Upper lobe of left lung (tissue), 6 donors: ENCODE data around the gene NME7. TPM values are rescaled to one million over a fixed set of nuclear protein-coding genes. Genes with fewer than 3 reads are reported as not detected.

Source experiments
- ATAC-seq, 2 donors: fragments of 200-7000 bp; cut with Tn5 transposase; one replicate each; pipeline ENCODE4 v1.9.1; 2022; ENCODE audit warnings: mild to moderate bottlenecking in 2 of 2, moderate library complexity in 2 of 2; ENCODE audit not compliant: low FRiP score in 2 of 2
- DNase-seq, 2 donors: peaks; one replicate each; pipeline ENCODE4 v3.0.0-alpha.2; 2019 to 2020
- H3K27ac ChIP-seq, 4 donors: fragments of 200-600 bp; sonication (generic); one replicate each; pipeline ENCODE4 v1.5.1; 2016 to 2019
- H3K27me3 ChIP-seq, 4 donors: fragments of 200-600 bp; sonication (generic); one replicate each; pipeline ENCODE4 v1.5.1; 2017 to 2019
- H3K36me3 ChIP-seq, 4 donors: fragments of 200-600 bp; sonication (generic); one replicate each; pipeline ENCODE4 v1.5.1; 2016 to 2019
- H3K4me1 ChIP-seq, 4 donors: fragments of 200-600 bp; sonication (generic); one replicate each; pipeline ENCODE4 v1.5.1; 2018 to 2019
- H3K4me3 ChIP-seq, 4 donors: fragments of 200-600 bp; sonication (generic); one replicate each; pipeline ENCODE4 v1.5.1; 2017 to 2019; ENCODE audit warnings: mild to moderate bottlenecking in 2 of 4, moderate library complexity in 1 of 4
- H3K9me3 ChIP-seq, 4 donors: fragments of 200-600 bp; sonication (generic); one replicate each; pipeline ENCODE4 v1.5.1; 2018 to 2019
- CTCF ChIP-seq, 6 experiments: fragments of 450-650 bp in 4 of 6; fragments of 200-600 bp in 2 of 6; sonication (generic) in 2 of 6; IDR thresholded peaks; one replicate each; pipeline ENCODE4 v1.5.1; 2016 to 2019; ENCODE audit warnings: antibody characterized with exemption in 6 of 6
- EP300 ChIP-seq, 4 donors: sonication (generic); formaldehyde crosslinking; IDR thresholded peaks; one replicate each; pipeline ENCODE4 v1.5.1; 2017; ENCODE audit warnings: antibody characterized with exemption in 4 of 4, control low read depth in 2 of 4
- POLR2A ChIP-seq, 4 donors: fragments of 450-650 bp; IDR thresholded peaks; one replicate each; pipeline ENCODE4 v1.5.1; 2016 to 2017; ENCODE audit warnings: antibody characterized with exemption in 4 of 4, mild to moderate bottlenecking in 2 of 4
- POLR2AphosphoS5 ChIP-seq, 2 donors: sonication (generic); formaldehyde crosslinking; IDR thresholded peaks; one replicate each; pipeline ENCODE4 v1.5.1; 2017; ENCODE audit warnings: antibody characterized with exemption in 2 of 2
- WGBS, 2 donors: methylation state at CpG; one replicate each; pipeline ENCODE4 v1.1.5; 2017 to 2018; 5-methylcytosine and 5-hydroxymethylcytosine counted together
- total RNA-seq, 6 donors: library from RNA; depleted of rRNA in 4 of 6; stranded (reverse); fragments of >200 nt in 4 of 6; gene quantifications; one replicate each; pipeline versions ENCODE4 v1.1.0 to v1.2.1, GENCODE V29; 2016 to 2021
- donor health status: DM: no; HTN: no; CAD: no; lungs with moderate emphysema.
- donor health status: DM: no; HTN: yes; CAD: no; lungs with severe emphysema.

NME7 gene
- total RNA-seq, 6 donors from 2014 or later, result 9.8 to 24.1 (median 12.1) TPM

- no peaks in the 10 kb centered on the region for H3K4me1 ChIP-seq
- ATAC-seq, result no peak
- peaks cover 0 to 2% (median 0%) of the 10 kb centered on the region in 4 donors for H3K9me3 ChIP-seq
These were observed 40.7 kb downstream of the NME7 start for GRCh38 chr1:169326956-169327268.

GRCh38 chr1:169326261-169326955, 41.2 kb downstream of the NME7 start:
- 63 to 69% methylated on average over 3 of the region's 3 CpGs for WGBS, 2 donors
- Histone ChIP-seq H3K9me3 (no peaks in the 10 kb centered on the region), H3K36me3 (peaks cover 0 to 3% (median 0%) of the 10 kb centered on the region in 4 donors), H3K4me1 (no peaks in the 10 kb centered on the region), H3K4me3 (no peak overlapping the region), H3K27ac (no peak overlapping the region), H3K27me3 (no peaks in the 10 kb centered on the region)
- ATAC-seq (no peak), DNase-seq (no peak)
- no peak for TF ChIP-seq POLR2A (IDR thresholded peaks at IDR 0.05)
- no peak for TF ChIP-seq POLR2AphosphoS5 (IDR thresholded peaks at IDR 0.05)
- no peak for TF ChIP-seq CTCF (IDR thresholded peaks at IDR 0.05)

More at GRCh38 chr1:169326956-169327268, 40.7 kb downstream of the NME7 start:
- TF ChIP-seq CTCF (IDR thresholded peaks at IDR 0.05) (no peak), POLR2A (IDR thresholded peaks at IDR 0.05) (no peak), POLR2AphosphoS5 (IDR thresholded peaks at IDR 0.05) (no peak), EP300 (IDR thresholded peaks at IDR 0.05) (no peak)
- no peaks in the 10 kb centered on the region for H3K27me3 ChIP-seq
- no peak overlapping the region for H3K4me3 ChIP-seq
- H3K36me3 ChIP-seq, result peaks cover 0 to 3% (median 0%) of the 10 kb centered on the region in 4 donors
- DNase-seq, result no peak
- no peak overlapping the region for H3K27ac ChIP-seq

GRCh38 chr1:169325117-169325516, 42.5 kb downstream of the NME7 start:
- no peaks in the 10 kb centered on the region for H3K9me3 ChIP-seq
- H3K4me3 ChIP-seq, result no peak overlapping the region
- ATAC-seq (no peak), DNase-seq (no peak)
- H3K36me3 ChIP-seq, result peaks cover 0 to 3% (median 0%) of the 10 kb centered on the region in 4 donors
- H3K27ac ChIP-seq, result no peak overlapping the region
- TF ChIP-seq EP300 (IDR thresholded peaks at IDR 0.05), result no peak
- TF ChIP-seq POLR2A (IDR thresholded peaks at IDR 0.05), result no peak
- no peak for TF ChIP-seq CTCF (IDR thresholded peaks at IDR 0.05)
- TF ChIP-seq POLR2AphosphoS5 (IDR thresholded peaks at IDR 0.05), result no peak
- H3K4me1 ChIP-seq, result no peaks in the 10 kb centered on the region
- no peaks in the 10 kb centered on the region for H3K27me3 ChIP-seq
- WGBS, 2 donors, result 88 to 96% methylated on average over 1 of the region's 1 CpG

- no peaks in the 10 kb centered on the region for H3K27me3 ChIP-seq
- WGBS, 2 donors, result 92 to 95% methylated on average over 3 of the region's 3 CpGs
- ATAC-seq (no peak), DNase-seq (no peak)
- no peaks in the 10 kb centered on the region for H3K9me3 ChIP-seq
- no peak overlapping the region for H3K27ac ChIP-seq
- peaks cover 0 to 3% (median 0%) of the 10 kb centered on the region in 4 donors for H3K36me3 ChIP-seq
- H3K4me3 ChIP-seq, result no peak overlapping the region
- no peaks in the 10 kb centered on the region for H3K4me1 ChIP-seq
- TF ChIP-seq CTCF (IDR thresholded peaks at IDR 0.05), result no peak
- no peak for TF ChIP-seq POLR2A (IDR thresholded peaks at IDR 0.05)
- TF ChIP-seq POLR2AphosphoS5 (IDR thresholded peaks at IDR 0.05), result no peak
- TF ChIP-seq EP300 (IDR thresholded peaks at IDR 0.05), result no peak
These were observed 45.5 kb downstream of the NME7 start for GRCh38 chr1:169322138-169322537.

GRCh38 chr1:169321539-169321938, 46.1 kb downstream of the NME7 start:
- peaks cover 0 to 3% (median 0%) of the 10 kb centered on the region in 4 donors for H3K36me3 ChIP-seq
- H3K27me3 ChIP-seq, result no peaks in the 10 kb centered on the region
- TF ChIP-seq EP300 (IDR thresholded peaks at IDR 0.05), result no peak
- TF ChIP-seq CTCF (IDR thresholded peaks at IDR 0.05), result no peak
- no peak for TF ChIP-seq POLR2AphosphoS5 (IDR thresholded peaks at IDR 0.05)
- no peak for TF ChIP-seq POLR2A (IDR thresholded peaks at IDR 0.05)
- 85 to 88% methylated on average over 1 of the region's 1 CpG for WGBS, 2 donors
- no peaks in the 10 kb centered on the region for H3K9me3 ChIP-seq
- H3K4me1 ChIP-seq, result no peaks in the 10 kb centered on the region
- DNase-seq (no peak), ATAC-seq (no peak)
- no peak overlapping the region for H3K4me3 ChIP-seq
- H3K27ac ChIP-seq, result no peak overlapping the region
